A204.1 (cell line): ENCODE data around the gene NR5A2.

Experiments used
- FAIRE-seq: peaks from 2 replicates; lab custom pipeline; 2012; peaks lifted over from hg19 to GRCh38; lab: Jason Lieb, UNC

Gene NR5A2

GRCh38 chr1:200075522-200075921 is 48.0 kb downstream of the NR5A2 start:
- no peak for FAIRE-seq

GRCh38 chr1:200075938-200076546 is 48.5 kb downstream of the NR5A2 start:
- FAIRE-seq = no peak

- no peak for FAIRE-seq
These were observed 51.9 kb downstream of the NR5A2 start for GRCh38 chr1:200079232-200079940.

- no peak for FAIRE-seq
These were observed 53.9 kb downstream of the NR5A2 start for GRCh38 chr1:200081151-200081968.

GRCh38 chr1:200081969-200082245 is 54.4 kb downstream of the NR5A2 start:
- FAIRE-seq = no peak

GRCh38 chr1:200082329-200082728 is 54.8 kb downstream of the NR5A2 start:
- no peak for FAIRE-seq

- FAIRE-seq = no peak
These were observed 63.0 kb downstream of the NR5A2 start for GRCh38 chr1:200090252-200091159.

- no peak for FAIRE-seq
These were observed 67.6 kb downstream of the NR5A2 start for GRCh38 chr1:200095057-200095577.

- FAIRE-seq = no peak
These were observed 69.3 kb downstream of the NR5A2 start for GRCh38 chr1:200096774-200097173.

GRCh38 chr1:200099040-200099439 is 71.5 kb downstream of the NR5A2 start:
- FAIRE-seq = no peak

- FAIRE-seq = no peak
These were observed 76.6 kb downstream of the NR5A2 start for GRCh38 chr1:200103966-200104583.

GRCh38 chr1:200107004-200107470 is 79.5 kb downstream of the NR5A2 start:
- FAIRE-seq = no peak

GRCh38 chr1:200108659-200109058 is 81.1 kb downstream of the NR5A2 start:
- no peak for FAIRE-seq

- FAIRE-seq = no peak
These were observed 84.8 kb downstream of the NR5A2 start for GRCh38 chr1:200112290-200112689.

GRCh38 chr1:200115532-200115931 is 88.0 kb downstream of the NR5A2 start:
- no peak for FAIRE-seq

- FAIRE-seq = no peak
These were observed 88.8 kb downstream of the NR5A2 start for GRCh38 chr1:200116324-200116723.

GRCh38 chr1:200118779-200119505 is 91.4 kb downstream of the NR5A2 start:
- FAIRE-seq = no peak

- no peak for FAIRE-seq
These were observed 93.9 kb downstream of the NR5A2 start for GRCh38 chr1:200121421-200121820.

- no peak for FAIRE-seq
These were observed 96.8 kb downstream of the NR5A2 start for GRCh38 chr1:200124309-200124708.

- FAIRE-seq = no peak
These were observed 100.6 kb downstream of the NR5A2 start for GRCh38 chr1:200128081-200128480.
